CD4-positive, alpha-beta memory T cell (primary cell): ENCODE results near the gene MCOLN3. TPM values are rescaled to one million over a fixed set of nuclear protein-coding genes. Genes with fewer than 3 reads are reported as not detected.

Source experiments
- CTCF ChIA-PET: fragments of 350-600 bp; sonication (Branson Sonifier 250); formaldehyde crosslinking; loops from one replicate; lab custom pipeline; 2021; ENCODE audit warnings: inconsistent platforms; ENCODE audit not compliant: partially characterized antibody; lab: Charles Lee
- POLR2A ChIA-PET: fragments of 350-600 bp; sonication (Branson Sonifier 250); formaldehyde crosslinking; loops from one replicate; lab custom pipeline; 2021; ENCODE audit not compliant: partially characterized antibody; lab: Charles Lee
- DNase-seq, 5 donors: peaks; one replicate each; pipeline versions ENCODE4 v3.0.0 to v3.0.0-alpha.2; 2020 to 2022; ENCODE audit warnings: mixed read lengths in 1 of 5
- H3K27ac ChIP-seq: one replicate; pipeline ENCODE4 v1.7.0; 2013; ENCODE audit warnings: low read depth, low read length
- H3K27me3 ChIP-seq: 2 replicates; pipeline ENCODE4 v1.7.0; 2013; ENCODE audit warnings: mild to moderate bottlenecking, low read length, moderate library complexity; ENCODE audit not compliant: insufficient read depth
- H3K36me3 ChIP-seq: 2 replicates; pipeline ENCODE4 v1.7.0; 2013; ENCODE audit warnings: mild to moderate bottlenecking, low read length, moderate library complexity; ENCODE audit not compliant: insufficient read depth
- H3K4me1 ChIP-seq: 2 replicates; pipeline ENCODE4 v1.7.0; 2013; ENCODE audit warnings: mild to moderate bottlenecking, low read length, moderate library complexity; ENCODE audit not compliant: insufficient read depth
- H3K4me3 ChIP-seq, 2 donors: one replicate each; pipeline ENCODE4 v1.7.0; 2013; ENCODE audit warnings: low read length in 2 of 2, mild to moderate bottlenecking in 1 of 2
- H3K9me3 ChIP-seq, 2 donors: one replicate each; pipeline ENCODE4 v1.7.0; 2013; ENCODE audit warnings: low read length in 2 of 2, control low read depth in 1 of 2; ENCODE audit not compliant: control insufficient read depth in 1 of 2
- H3K27ac Mint-ChIP-seq, 7 donors: one replicate each; pipeline ENCODE4 v1.8.0; 2020 to 2021; ENCODE audit warnings: mixed read lengths in 7 of 7, mild to moderate bottlenecking in 6 of 7, inconsistent platforms in 3 of 7, moderate library complexity in 3 of 7
- H3K27me3 Mint-ChIP-seq, 2 donors: one replicate each; pipeline ENCODE4 v1.8.0; 2020 to 2021; ENCODE audit warnings: mixed read lengths in 2 of 2
- H3K36me3 Mint-ChIP-seq, 2 donors: one replicate each; pipeline ENCODE4 v1.8.0; 2020 to 2021; ENCODE audit warnings: mixed read lengths in 2 of 2, inconsistent platforms in 1 of 2, mild to moderate bottlenecking in 1 of 2
- H3K4me1 Mint-ChIP-seq, 4 donors: one replicate each; pipeline ENCODE4 v1.8.0; 2020 to 2021; ENCODE audit warnings: mixed read lengths in 4 of 4, mild to moderate bottlenecking in 1 of 4
- H3K4me3 Mint-ChIP-seq, 8 donors: one replicate each; pipeline ENCODE4 v1.8.0; 2020 to 2021; ENCODE audit warnings: mixed read lengths in 8 of 8, mild to moderate bottlenecking in 7 of 8, moderate library complexity in 6 of 8, inconsistent platforms in 3 of 8
- H3K9me3 Mint-ChIP-seq, 8 donors: one replicate each; pipeline ENCODE4 v1.8.0; 2020 to 2021; ENCODE audit warnings: mixed read lengths in 8 of 8, mild to moderate bottlenecking in 5 of 8, inconsistent platforms in 3 of 8, moderate library complexity in 1 of 8
- intact Hi-C: fragments of 100-400 bp; cut with micrococcal nuclease; formaldehyde crosslinking; loops from one replicate; pipeline ENCODE4 v1.15.1; 2023
- polyA plus RNA-seq, 2 donors: library from polyadenylated mRNA; unstranded; fragments of 300-500 nt; fragmentation: Illumina TruSeq; gene quantifications; one replicate each; pipeline ENCODE4 v1.2.3, GENCODE V29; 2021
- total RNA-seq, 2 experiments: library from RNA; stranded (reverse); gene quantifications; one replicate each; pipeline ENCODE4 v1.2.3, GENCODE V29; 2021

MCOLN3 gene
- total and polyA plus RNA-seq, 4 experiments from 2014 or later = 0.80 to 4.3 (median 2.2) TPM

- Mint-ChIP-seq H3K4me3 (no peak overlapping the region), H3K4me1 (peaks cover 10 to 18% (median 15%) of the 10 kb centered on the region in 4 donors), H3K27me3 (peaks cover 11 to 17% of the 10 kb centered on the region in 2 donors), H3K36me3 (no peaks in the 10 kb centered on the region), H3K9me3 (no peaks in the 10 kb centered on the region), H3K27ac (no peak overlapping the region)
- H3K27me3 ChIP-seq = peaks cover 4% of the 10 kb centered on the region
- no peak overlapping the region for H3K4me3 ChIP-seq
- CTCF ChIA-PET = no interaction called here
- intact Hi-C loops = no loop called here
- H3K4me1 ChIP-seq = peaks cover 19% of the 10 kb centered on the region
- POLR2A ChIA-PET = interaction anchor here (0.8 kb wide), 1 partner anchor 8 kb away, joined by 3 read pairs; no protein-coding TSS in a partner anchor
- H3K36me3 ChIP-seq = no peaks in the 10 kb centered on the region
- no peak for DNase-seq
- H3K27ac ChIP-seq = no peak overlapping the region
- H3K9me3 ChIP-seq = no peaks in the 10 kb centered on the region
Measured at GRCh38 chr1:85054664-85055063, 6.4 kb upstream of the MCOLN3 start.

DNA sequence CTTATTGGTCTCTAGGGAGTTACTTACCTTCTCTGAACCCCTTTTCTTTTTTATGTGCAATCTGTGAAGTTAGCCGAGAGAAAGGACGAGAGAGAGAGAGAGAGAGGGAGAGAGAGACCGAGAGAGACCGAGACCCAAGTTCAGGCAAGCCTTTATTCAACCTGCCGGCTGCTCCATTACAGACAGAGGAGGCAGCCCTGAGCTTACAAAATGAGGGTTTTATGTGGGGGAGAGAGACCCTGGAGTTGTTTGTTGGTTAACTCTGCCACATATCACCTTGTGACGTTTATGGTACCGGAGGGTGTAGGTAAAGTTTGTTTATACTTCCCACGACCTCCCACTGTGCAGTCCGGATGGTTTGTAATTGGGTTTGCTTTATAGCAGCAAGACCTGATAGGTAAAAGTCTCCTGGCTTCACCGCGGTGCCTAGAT lies 1.5 kb upstream of the MCOLN3 start:
- Histone ChIP-seq H3K27me3 (peaks cover 24% of the 10 kb centered on the region), H3K27ac (no peak overlapping the region), H3K9me3 (no peaks in the 10 kb centered on the region), H3K4me1 (peaks cover 35% of the 10 kb centered on the region), H3K4me3 (no peak overlapping the region), H3K36me3 (no peaks in the 10 kb centered on the region)
- peak overlapping the region in 6 of 8 donors; percentile 13 to 76 (median 55) for H3K4me3 Mint-ChIP-seq
- ChIA-PET CTCF (interaction anchor here (0.7 to 4.8 kb wide), 2 partner anchors 105 to 267 kb away, joined by 3 to 16 read pairs; no protein-coding TSS in a partner anchor), POLR2A (interaction anchor here (1.3 kb wide), 1 partner anchor 9 kb away, joined by 3 read pairs; no protein-coding TSS in a partner anchor)
- peak overlapping the region in 5 of 7 donors; percentile 41 to 73 (median 52) for H3K27ac Mint-ChIP-seq
- peaks cover 21 to 36% of the 10 kb centered on the region in 2 donors for H3K27me3 Mint-ChIP-seq
- no peaks in the 10 kb centered on the region for H3K9me3 Mint-ChIP-seq
- peak in 1 of 5 donors; percentile 34 for DNase-seq
- H3K36me3 Mint-ChIP-seq = no peaks in the 10 kb centered on the region
- intact Hi-C loops = no loop called here
- peaks cover 15 to 38% (median 25%) of the 10 kb centered on the region in 4 donors for H3K4me1 Mint-ChIP-seq

DNA sequence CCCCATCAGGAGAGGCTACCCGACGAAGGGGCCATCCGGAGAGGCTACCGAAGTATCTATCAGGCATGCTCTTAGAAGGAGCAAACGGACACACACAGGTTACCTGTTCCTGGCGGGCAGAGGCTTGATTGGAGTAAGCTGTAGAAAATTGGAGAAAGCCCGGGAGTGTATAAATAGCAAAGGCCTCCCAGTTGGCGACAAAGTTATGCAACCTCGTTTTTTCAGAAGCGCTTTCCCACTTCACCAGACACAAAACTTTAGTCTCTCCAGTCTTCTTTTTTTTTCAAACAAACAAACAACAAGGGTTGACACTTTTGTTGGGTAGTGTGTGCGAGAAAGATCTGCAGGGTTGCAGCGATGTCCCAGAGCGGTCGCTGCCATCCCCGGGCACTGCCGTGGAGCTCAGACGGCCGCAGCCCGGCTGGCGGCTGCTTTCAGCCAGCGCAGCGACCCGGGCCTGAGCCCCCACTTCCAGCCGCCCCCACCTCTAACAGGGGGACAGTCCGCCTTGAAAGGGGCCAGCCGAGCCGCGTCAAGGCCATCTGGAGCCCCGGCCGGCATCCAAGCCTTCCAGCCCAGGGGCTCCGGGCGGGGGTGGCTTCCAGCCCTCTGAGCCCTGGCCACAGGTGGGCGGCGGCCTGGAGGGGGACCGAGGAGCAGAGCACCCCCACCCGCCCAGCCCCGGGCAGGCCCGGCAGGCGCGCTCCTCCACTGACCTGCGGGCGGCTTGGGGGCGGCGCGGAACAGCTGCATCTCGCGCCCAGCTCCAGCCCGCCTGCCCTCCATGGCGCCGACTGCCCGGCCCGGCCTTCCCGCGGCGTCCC lies 616 bp downstream of the MCOLN3 start:
- Mint-ChIP-seq H3K27ac (no peak overlapping the region), H3K4me3 (peak overlapping the region; percentile 47 to 82 (median 71)), H3K9me3 (no peaks in the 10 kb centered on the region), H3K36me3 (no peaks in the 10 kb centered on the region), H3K4me1 (peaks cover 15 to 38% (median 25%) of the 10 kb centered on the region in 4 donors), H3K27me3 (peaks cover 21 to 35% of the 10 kb centered on the region in 2 donors)
- H3K9me3 ChIP-seq = no peaks in the 10 kb centered on the region
- ChIA-PET CTCF (interaction anchor here (0.8 to 4.8 kb wide), 4 partner anchors 10 to 207 kb away, joined by 3 to 16 read pairs (median 3); no protein-coding TSS in a partner anchor), POLR2A (interaction anchor here (1.0 to 1.4 kb wide), 2 partner anchors 20 to 212 kb away, joined by 3 to 4 read pairs; partner anchors contain the start of gene C1orf52)
- intact Hi-C loops = no loop called here
- peaks cover 35% of the 10 kb centered on the region for H3K4me1 ChIP-seq
- H3K36me3 ChIP-seq = no peaks in the 10 kb centered on the region
- no peak overlapping the region for H3K4me3 ChIP-seq
- H3K27me3 ChIP-seq = peaks cover 24% of the 10 kb centered on the region
- peak in 2 of 5 donors; percentile 8 to 36 for DNase-seq
- H3K27ac ChIP-seq = no peak overlapping the region

GRCh38 chr1:85047144-85047471 lies 1.2 kb downstream of the MCOLN3 start:
- H3K36me3 ChIP-seq = no peaks in the 10 kb centered on the region
- intact Hi-C loops = no loop called here
- H3K27ac ChIP-seq = no peak overlapping the region
- Mint-ChIP-seq H3K4me3 (peak overlapping the region; percentile 47 to 82 (median 71)), H3K4me1 (peaks cover 15 to 38% (median 25%) of the 10 kb centered on the region in 4 donors), H3K9me3 (no peaks in the 10 kb centered on the region), H3K36me3 (no peaks in the 10 kb centered on the region), H3K27me3 (peaks cover 21 to 38% of the 10 kb centered on the region in 2 donors), H3K27ac (peak overlapping the region in 2 of 7 donors; percentile 52 to 74)
- peaks cover 35% of the 10 kb centered on the region for H3K4me1 ChIP-seq
- POLR2A ChIA-PET = no interaction called here
- no peak overlapping the region for H3K4me3 ChIP-seq
- H3K9me3 ChIP-seq = no peaks in the 10 kb centered on the region
- CTCF ChIA-PET = interaction anchor here (4.8 kb wide), 1 partner anchor 103 kb away, joined by 16 read pairs; no protein-coding TSS in a partner anchor
- peaks cover 24% of the 10 kb centered on the region for H3K27me3 ChIP-seq
- no peak for DNase-seq

- ChIA-PET POLR2A (no interaction called here), CTCF (interaction anchor here (1.1 kb wide), 1 partner anchor 15 kb away, joined by 3 read pairs; no protein-coding TSS in a partner anchor)
- Histone ChIP-seq H3K9me3 (no peaks in the 10 kb centered on the region), H3K4me1 (peaks cover 2% of the 10 kb centered on the region), H3K36me3 (no peaks in the 10 kb centered on the region), H3K4me3 (no peak overlapping the region), H3K27me3 (peaks cover 10% of the 10 kb centered on the region), H3K27ac (no peak overlapping the region)
- H3K27me3 Mint-ChIP-seq = peaks cover 8 to 33% of the 10 kb centered on the region in 2 donors
- no peaks in the 10 kb centered on the region for H3K9me3 Mint-ChIP-seq
- H3K4me3 Mint-ChIP-seq = no peak overlapping the region
- DNase-seq = no peak
- H3K4me1 Mint-ChIP-seq = peaks cover 0 to 7% (median 3%) of the 10 kb centered on the region in 4 donors
- no peak overlapping the region for H3K27ac Mint-ChIP-seq
- H3K36me3 Mint-ChIP-seq = no peaks in the 10 kb centered on the region
- intact Hi-C loops = no loop called here
Measured at GRCh38 chr1:85042413-85042812, 5.9 kb downstream of the MCOLN3 start.

- Mint-ChIP-seq H3K27ac (no peak overlapping the region), H3K9me3 (no peaks in the 10 kb centered on the region), H3K36me3 (no peaks in the 10 kb centered on the region), H3K27me3 (peaks cover 2 to 27% of the 10 kb centered on the region in 2 donors), H3K4me1 (peaks cover 0 to under 1% (median 0%) of the 10 kb centered on the region in 4 donors), H3K4me3 (no peak overlapping the region)
- Histone ChIP-seq H3K27ac (no peak overlapping the region), H3K4me1 (no peaks in the 10 kb centered on the region), H3K4me3 (no peak overlapping the region), H3K36me3 (no peaks in the 10 kb centered on the region), H3K9me3 (no peaks in the 10 kb centered on the region), H3K27me3 (peaks cover 6% of the 10 kb centered on the region)
- intact Hi-C loops = no loop called here
- DNase-seq = no peak
- ChIA-PET CTCF (no interaction called here), POLR2A (no interaction called here)
Measured at GRCh38 chr1:85041793-85042192, 6.5 kb downstream of the MCOLN3 start.

DNA sequence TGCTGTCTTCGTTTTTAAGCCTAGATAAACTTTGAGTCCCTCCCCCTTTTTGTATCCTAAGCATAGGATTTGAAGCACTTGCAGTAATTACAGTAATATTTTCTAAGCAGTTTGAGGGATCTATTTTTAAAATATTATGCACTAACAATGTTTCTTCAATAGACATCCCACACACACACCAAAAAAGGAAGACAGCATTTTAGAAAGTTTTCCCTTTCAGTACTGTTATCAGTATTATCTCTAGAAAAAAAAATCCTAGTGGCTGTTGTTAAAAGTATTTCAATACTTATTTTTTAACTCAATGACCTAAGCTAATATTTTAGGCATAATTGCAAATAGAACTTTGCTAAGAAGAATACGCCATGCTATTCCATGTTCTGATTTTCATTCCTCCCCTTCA lies 15.1 kb downstream of the MCOLN3 start:
- Mint-ChIP-seq H3K9me3 (no peaks in the 10 kb centered on the region), H3K36me3 (no peaks in the 10 kb centered on the region), H3K4me3 (no peak overlapping the region), H3K27me3 (peaks cover 5 to 7% of the 10 kb centered on the region in 2 donors), H3K4me1 (peaks cover 0 to 2% (median 0%) of the 10 kb centered on the region in 4 donors), H3K27ac (no peak overlapping the region)
- H3K27ac ChIP-seq = no peak overlapping the region
- no peak for DNase-seq
- CTCF ChIA-PET = interaction anchor here (1.9 kb wide), 1 partner anchor 88 kb away, joined by 7 read pairs; no protein-coding TSS in a partner anchor
- intact Hi-C loops = no loop called here
- no peaks in the 10 kb centered on the region for H3K36me3 ChIP-seq
- POLR2A ChIA-PET = no interaction called here
- no peak overlapping the region for H3K4me3 ChIP-seq
- H3K27me3 ChIP-seq = no peaks in the 10 kb centered on the region
- no peaks in the 10 kb centered on the region for H3K4me1 ChIP-seq
- H3K9me3 ChIP-seq = no peaks in the 10 kb centered on the region
